IMR-90 (cell line): Measurements from ENCODE around the gene IGF2R.
"Not testable (repeated sequence)": the region's sequence is repeated elsewhere in the genome, so short reads cannot be mapped to it uniquely, and the experiment has no call there.

Experiments
- CEBPB ChIP-seq: IDR thresholded peaks from 2 replicates; pipeline ENCODE4 v1.6.1; 2012; ENCODE audit warnings: low read depth, low read length, improper control_type of control experiment
- MAFK ChIP-seq: IDR thresholded peaks from 2 replicates; pipeline ENCODE4 v1.6.1; 2012; ENCODE audit warnings: low read depth, low read length, improper control_type of control experiment
- POLR2A ChIP-seq: IDR thresholded peaks from 2 replicates; pipeline ENCODE4 v1.6.1; 2012; ENCODE audit warnings: mild to moderate bottlenecking, low read depth, low read length
- RAD21 ChIP-seq: IDR thresholded peaks from 2 replicates; pipeline ENCODE4 v1.6.1; 2012; ENCODE audit warnings: low read length, improper control_type of control experiment
- RFX5 ChIP-seq: IDR thresholded peaks from 2 replicates; pipeline ENCODE4 v1.8.0; 2012; ENCODE audit warnings: low read depth, mild to moderate bottlenecking, low read length, moderate library complexity
- TF ChIP-seq, protein P1 (sequence below): conservative IDR thresholded peaks from 2 replicates; pipeline ENCODE4 v1.5.1; 2012; ENCODE audit warnings: mild to moderate bottlenecking, low read depth, low read length, improper control_type of control experiment

- TF ChIP-seq CEBPB, RFX5, POLR2A, MAFK, RAD21: not testable (repeated sequence)
- TF ChIP-seq, protein P1, sequence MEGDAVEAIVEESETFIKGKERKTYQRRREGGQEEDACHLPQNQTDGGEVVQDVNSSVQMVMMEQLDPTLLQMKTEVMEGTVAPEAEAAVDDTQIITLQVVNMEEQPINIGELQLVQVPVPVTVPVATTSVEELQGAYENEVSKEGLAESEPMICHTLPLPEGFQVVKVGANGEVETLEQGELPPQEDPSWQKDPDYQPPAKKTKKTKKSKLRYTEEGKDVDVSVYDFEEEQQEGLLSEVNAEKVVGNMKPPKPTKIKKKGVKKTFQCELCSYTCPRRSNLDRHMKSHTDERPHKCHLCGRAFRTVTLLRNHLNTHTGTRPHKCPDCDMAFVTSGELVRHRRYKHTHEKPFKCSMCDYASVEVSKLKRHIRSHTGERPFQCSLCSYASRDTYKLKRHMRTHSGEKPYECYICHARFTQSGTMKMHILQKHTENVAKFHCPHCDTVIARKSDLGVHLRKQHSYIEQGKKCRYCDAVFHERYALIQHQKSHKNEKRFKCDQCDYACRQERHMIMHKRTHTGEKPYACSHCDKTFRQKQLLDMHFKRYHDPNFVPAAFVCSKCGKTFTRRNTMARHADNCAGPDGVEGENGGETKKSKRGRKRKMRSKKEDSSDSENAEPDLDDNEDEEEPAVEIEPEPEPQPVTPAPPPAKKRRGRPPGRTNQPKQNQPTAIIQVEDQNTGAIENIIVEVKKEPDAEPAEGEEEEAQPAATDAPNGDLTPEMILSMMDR, result not testable (repeated sequence)
Observed at GRCh38 chr6:159967621-159968020, 1.3 kb upstream of the IGF2R start.
